Activated T-helper 9 cell treated with anti-CD3 and anti-CD28 coated beads, Interleukin-2, amount 50 U/mL, for 16 hours (primary cell): ENCODE data around the gene SLC9A7.

ENCODE experiments used
- DNase-seq: peaks from one replicate; pipeline ENCODE4 v3.0.0-alpha.2; 2020; ENCODE audit warnings: low read depth

SLC9A7 gene

DNA sequence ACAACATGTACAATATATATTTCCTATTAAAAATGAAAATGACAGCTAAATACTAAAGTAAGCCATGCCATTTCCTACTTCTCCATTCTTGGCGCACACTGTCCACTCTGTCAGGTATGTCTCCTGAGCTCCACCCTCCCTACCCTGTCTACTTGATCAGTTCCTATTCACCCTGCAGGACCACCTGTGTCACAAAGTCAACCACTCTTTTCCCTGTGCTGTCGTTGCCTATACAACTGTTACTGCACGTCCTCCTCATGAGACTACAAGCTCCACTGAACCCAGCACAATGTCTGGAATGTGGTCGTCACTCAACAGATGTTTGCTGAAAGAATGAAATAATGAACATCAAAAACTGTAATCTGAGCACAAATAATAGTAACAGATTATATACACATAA is 54.9 kb downstream of the SLC9A7 start:
- DNase-seq: no peak

DNA sequence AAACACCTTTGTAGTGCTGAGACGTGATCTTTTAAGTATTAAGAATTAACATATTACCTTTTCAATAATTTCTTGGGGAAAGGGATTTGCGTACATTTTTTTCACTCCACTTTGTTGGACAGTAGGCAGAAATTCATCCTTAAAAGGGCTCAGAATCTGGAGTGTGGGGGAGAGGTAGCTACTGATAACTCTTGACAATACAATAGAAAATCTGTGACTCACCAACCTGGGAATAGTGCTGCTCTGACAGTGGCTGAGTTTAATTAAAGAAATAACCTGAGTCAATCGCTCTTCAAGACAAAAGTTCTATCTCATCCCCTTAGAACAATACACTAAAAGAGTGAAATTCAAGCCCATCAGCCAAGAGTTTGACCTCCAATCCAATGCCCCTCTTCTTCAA is 60.2 kb downstream of the SLC9A7 start:
- no peak for DNase-seq

DNA sequence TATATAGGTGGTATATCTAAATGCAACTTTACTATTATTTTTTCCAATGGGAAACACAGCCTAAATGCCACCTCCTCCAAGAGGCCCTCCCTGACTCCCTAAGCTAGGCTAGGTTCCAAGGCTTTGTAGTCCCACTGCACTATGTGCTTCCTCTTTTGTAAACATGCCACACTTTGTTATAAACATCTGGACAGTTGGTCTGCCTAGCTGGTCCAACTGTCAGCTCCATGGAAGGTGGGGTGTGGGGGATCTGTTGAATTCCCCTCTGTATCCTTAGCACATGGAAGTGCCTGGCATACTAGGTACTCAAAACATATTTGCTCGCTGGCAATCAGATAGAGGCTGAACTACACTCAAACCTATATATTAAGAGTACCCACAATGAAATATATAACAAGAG is 63.4 kb downstream of the SLC9A7 start:
- no peak for DNase-seq

DNA sequence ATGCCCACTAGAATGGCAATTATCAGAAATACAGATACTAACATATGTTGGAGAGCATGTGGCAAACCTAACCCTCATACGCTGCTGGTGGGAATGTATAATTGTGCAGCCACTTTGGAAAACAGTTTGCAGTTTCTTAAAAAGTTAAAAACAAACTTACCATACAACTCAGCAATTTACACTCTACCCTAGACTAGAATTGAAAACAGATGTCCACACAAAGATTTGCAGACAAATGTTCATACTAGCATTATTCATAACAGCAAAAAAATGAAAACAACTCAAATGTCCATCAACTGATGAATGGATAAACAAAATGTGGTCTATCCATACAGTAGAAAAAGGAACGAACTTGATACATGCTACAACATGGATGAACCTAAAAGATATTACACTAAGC is 64.4 kb downstream of the SLC9A7 start:
- no peak for DNase-seq

DNA sequence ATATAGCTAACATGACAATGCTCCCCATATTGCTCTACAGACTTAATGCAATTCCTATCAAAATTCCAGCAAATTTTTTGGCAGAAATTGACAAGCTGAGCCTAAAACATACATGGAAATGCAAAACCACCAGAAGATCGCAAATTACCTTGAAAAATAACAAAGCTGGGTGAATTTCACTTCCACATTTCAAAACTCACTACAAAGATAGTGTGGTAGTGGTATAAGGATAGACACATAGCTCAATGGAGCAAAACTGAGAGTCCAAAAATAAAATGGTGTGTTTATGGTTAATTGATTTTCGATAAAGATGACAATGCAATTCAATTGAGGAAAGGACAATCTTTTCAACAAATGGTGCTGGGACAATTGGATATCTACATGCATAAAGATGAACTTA is 65.8 kb downstream of the SLC9A7 start:
- no peak for DNase-seq

DNA sequence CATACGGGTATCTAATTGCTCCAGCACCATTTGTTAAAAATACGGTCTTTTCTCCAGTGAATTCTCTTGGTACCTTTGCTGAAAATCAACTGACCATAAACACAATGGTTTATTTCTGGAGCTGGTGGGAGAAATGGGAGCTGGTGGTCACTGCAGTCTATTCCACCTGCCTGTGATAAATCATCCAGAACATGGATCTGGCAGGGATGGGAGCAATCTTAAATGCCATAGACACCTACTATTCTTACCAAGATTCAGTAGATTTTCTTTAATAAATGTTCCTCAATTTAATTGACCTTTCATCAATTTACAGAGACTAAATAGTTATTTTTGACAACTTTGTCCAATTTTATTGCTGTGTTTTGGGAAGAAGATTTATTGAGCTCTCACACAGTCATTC is 68.1 kb downstream of the SLC9A7 start:
- DNase-seq: no peak

DNA sequence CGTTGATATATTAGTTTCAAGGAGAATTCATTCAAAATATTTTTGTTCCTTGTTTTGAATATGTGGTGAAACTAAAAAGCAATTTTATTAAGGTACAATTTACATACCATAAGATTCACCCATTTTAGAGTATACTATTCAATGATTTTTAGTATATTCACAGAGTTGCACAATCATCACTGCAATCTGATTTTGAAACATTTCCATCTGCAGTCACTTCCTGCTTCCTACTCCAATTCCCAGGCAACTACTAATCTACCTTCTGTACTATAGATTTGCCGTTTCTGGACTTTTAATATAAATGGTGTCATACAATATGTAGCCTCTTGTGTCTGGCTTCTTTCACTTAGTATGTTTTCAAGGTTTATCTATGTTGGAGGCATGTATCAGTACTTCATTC is 71.3 kb downstream of the SLC9A7 start:
- no peak for DNase-seq

DNA sequence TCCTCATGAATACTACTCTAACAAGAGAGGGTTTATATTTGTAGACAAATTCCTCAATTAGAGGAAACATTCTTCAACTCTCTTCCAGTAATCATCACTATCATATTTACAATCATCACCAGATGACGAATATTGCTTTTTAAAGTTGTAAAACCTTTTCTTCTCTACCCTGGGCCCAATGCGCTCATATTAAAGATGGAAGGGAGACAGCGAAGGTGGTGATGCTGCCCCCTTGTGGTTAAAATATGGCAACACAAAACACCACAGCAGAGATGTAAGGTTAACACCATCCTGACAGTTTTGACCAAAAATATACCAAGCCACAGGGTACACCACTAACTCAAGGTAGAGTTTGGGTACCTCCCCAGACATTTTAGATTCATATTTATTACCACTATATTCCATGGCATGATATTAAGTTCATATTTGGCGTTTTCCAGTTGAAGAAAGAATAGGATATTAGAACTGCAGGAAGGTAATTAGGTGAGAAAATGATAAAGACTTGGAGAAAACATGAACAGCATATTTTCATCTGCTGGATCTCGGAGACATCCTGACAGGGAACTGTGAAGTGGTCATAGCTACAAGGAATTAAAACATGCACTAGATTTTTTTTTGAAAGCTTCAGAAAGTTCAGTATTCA is 72.8 kb downstream of the SLC9A7 start:
- peak; percentile 8 for DNase-seq

DNA sequence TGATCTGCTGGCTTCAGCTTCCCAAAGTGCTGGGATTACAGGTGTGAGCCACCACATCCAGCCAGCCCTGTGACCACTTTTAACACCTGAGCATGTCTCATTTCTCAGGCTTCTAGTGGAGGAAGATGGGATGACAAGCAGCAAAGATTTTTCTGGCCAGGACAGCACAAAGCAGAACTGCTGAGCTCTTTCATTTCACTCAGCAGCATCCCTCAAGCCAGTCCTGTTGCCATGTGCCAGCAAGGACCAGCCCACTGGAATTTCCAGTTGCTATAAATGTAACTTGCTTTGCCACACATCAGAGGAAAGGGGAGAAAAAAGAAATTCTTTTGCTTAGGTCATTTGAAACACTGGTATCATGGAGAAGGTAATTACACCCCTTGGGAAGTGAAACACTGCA is 75.9 kb downstream of the SLC9A7 start:
- DNase-seq: no peak

DNA sequence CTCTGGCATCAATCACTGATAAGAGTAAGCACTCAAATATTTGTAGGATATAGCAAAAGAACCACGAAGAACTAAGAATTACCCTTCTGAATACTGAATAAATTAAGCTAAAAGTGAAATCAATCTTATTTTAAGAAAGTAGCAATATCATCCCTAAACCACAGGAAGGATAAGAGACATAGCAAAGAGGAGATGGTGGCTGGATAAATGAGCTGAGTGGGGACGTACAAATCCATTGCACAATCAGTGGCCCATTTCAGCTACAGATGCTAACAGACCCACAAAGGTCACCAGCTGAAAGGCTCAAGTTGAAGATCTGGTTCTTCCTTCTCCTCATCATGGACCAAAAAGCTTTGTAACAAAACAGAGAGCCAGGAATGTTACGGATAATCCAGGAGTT is 77.1 kb downstream of the SLC9A7 start:
- DNase-seq: no peak

DNA sequence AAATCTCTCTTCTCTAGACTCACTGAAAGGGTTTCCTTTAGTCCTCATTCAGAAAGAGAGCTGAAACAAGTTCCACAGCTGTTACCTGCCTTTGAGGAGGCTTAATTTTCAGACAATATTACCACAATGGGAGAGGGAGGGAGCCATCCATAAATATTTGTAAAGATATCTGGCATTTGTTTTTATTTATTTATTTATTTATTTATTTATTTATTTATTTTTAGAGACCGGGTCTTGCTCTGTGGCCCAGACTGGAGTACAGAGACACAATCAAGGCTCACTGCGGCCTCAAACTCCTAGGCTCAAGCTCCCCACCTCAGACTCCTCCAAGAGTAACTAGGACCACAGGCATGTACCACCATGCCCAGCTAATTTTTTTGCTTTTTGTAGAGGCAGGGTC is 80.7 kb downstream of the SLC9A7 start:
- DNase-seq: no peak

DNA sequence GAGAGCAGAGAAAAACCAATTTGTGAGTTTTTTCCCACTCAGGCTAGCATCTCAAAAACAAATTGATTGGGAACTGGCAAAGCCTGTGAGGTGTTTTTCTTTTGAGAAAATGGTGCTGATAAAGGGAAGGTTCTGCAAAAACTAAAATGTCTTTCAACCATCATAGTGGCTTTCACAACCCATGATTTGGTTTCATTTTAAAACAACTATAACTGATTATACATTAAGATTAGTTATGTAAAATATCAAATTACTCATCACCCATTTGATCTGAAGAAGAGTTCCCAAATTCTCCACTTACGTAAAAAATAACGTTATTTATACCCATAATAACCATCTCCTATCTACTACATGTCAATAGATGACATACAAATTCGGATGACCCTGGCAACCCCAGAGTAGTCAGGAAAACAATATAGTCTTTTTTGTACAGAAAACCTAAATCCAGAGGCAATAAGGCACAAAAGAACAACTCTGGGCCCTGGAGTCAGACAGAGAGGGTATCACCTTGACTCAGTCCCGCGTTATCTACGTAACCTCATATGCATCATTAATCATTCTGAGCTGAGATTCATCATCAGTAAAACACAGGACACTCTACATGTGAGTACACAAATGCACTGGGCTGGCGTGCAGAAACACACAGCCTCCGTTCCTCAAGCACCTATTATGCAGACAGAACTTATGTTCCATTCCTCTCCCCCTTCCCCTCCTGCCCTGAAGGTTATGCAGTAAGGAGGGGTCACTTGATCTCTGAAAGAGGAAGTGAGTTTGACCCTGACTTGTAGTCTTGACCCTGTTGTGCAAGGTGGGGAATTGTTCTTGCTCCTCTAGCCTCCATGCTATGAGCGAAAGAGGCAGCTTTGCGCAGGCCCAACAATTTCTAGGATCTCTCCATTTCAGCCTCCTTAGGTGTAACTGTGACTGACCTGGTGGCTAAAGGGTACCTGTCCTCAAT is 82.2 kb downstream of the SLC9A7 start:
- no peak for DNase-seq

DNA sequence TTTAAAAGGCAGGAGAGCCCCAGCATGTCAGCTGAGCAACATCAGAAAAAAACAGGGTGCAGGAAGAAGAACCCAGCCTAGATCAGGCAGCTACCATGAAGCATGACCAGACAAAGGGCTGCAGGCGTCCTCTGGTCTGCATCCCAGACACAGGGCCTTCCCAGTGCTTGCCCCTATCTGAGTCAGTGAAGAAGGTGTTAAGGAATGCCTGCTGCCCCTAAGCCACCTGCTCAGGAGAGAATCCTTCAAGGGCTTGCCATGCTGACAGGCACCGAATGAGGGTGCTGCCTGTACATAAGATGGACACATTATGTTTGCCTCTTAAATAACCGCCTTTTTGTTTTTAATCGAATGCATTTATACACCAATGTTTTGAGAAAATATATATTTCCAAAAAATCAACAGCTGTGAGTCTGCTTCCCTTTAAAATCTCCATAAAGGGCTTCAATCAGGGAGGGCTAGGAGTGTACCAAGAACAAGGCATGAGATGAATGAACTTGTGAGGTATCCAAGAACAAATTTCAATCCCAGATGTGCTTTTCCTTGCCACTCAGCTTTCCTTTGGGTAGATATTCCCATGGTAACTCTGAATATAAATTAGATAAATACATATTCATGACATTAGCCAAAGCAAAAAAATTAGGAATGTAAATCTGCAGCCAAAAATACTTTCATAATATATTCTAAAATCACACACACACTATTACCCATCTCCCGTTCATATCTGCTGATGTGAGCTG is 85.1 kb downstream of the SLC9A7 start:
- DNase-seq: no peak

DNA sequence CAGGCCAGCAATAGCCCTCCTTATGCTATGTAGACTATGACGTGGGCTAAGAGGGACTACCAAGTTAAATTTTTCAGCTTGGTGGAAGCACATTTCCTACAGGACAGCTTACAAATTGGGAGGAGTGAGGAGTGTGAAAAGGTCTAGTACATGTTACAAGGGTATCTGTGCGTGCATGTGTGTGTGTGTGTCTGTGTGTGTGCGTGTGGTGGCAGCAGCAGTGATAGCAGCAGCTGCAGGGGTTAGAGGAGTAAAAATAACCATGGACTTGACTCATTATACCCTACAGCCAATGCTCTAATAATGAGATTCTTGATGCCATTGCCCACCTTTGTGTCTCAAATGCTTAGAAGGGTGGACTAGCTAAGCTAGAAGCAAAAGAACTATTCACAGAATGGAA is 88.6 kb downstream of the SLC9A7 start:
- no peak for DNase-seq

DNA sequence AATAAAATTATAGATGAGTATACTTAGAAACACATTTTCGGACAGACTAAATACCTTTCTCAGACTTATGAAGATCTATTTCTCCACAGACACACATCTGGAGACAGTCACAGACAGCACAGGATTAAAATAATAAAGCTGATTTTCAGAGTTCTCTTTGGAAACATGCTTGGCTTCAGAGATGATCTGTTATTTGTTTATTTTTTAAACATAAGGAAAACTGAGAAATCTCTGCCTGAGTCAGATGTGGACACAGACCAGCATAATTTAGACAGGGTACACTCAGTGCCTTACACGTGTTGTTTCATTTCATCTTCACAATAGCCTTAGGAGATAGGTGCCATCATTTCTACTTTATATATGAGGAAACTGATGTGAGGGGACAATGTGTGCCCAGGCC is 92.1 kb downstream of the SLC9A7 start:
- DNase-seq: no peak

DNA sequence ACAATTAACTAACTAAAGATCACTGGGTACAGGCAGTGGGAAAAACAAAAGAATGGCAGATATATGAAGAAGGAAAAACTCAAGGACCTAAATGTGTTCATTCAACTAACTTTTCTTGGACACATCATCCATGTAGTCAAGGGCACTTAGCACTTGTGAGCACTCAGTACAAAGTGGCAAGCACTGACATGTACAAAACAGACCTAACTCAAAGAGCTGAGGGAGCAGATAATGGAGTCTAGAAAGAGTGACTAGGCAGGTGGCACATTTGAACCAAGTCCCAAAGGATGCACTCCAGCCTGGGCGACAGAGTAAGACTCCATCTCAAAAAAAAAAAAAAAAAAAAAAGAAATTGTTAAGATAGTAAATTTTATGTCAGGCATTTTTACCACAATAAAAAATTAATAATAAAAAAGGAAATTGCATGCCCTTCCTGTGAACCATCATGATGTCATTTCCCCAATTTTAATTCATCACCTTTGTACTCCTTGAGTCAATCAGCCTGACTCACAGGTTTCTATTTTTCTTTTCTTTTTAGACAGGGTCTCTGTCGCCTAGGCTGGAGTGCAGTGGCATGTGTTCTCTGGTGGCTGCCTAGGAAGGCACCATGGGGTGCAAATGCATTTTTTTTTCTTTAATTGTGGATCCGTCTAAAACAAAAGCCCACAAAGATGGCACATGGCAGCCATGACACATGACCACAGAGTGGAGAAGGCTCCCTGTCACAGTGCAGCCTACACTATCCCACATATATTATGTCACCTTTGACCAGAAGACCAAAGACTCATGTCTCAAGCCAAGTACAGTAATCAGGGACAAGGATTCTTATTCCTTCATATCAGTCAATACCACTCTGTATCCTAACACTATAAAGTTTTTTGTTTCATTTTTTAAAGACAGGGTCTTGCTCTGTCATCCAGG is 93.4 kb downstream of the SLC9A7 start:
- no peak for DNase-seq

DNA sequence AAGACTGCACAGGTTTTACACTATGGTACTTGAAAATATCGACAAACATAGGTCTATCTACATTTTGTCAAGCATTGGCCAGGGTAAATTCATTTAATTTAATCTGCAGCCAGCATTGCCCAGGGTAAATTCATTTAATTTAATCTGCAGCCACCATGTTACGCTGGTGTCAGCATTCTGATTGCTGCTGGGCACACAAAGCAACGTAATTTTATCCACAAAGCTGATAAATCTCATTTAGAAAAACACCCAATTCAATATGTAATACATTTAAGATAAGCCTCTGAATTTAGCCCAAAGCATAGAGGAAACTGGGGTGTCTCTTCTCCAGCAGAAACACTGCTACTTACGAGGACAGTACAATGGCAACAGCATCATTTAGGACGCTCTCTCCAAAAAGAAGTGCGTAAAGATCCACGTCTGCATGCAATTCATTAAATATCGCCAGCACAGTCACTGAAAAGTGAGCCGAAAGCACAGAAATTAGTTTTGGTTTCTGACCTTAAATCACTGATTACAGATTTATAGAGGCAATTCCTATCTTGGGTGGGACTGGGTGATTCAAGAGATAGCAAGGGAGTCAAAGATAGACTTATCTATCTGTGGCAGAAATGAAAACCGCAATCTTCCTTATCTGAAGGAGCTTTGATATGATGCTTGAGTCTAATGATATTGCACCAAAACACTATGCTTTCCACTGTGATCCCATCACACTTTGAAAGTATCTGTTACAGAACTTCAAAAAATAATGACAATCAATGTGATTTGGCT is 96.5 kb downstream of the SLC9A7 start:
- no peak for DNase-seq

DNA sequence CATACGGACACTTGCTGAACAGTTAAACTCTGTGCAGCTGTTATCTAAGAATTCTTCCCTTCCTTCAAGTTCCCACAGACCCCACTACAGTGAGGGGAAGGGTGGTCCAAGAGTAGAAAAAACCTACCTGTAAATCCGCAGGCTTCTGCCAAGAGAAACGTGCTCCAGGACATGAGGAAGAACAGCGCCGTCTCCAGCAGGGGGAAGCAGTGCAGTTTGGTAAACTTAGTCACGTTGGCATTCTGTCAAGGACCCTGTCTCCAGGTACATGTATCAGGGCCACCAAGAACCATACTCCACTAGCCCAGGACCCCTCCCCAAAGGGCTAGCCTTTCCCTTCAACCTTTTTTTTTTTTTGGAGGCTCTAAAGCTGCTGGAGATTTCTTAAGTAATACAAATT is 105.4 kb downstream of the SLC9A7 start:
- DNase-seq: no peak

DNA sequence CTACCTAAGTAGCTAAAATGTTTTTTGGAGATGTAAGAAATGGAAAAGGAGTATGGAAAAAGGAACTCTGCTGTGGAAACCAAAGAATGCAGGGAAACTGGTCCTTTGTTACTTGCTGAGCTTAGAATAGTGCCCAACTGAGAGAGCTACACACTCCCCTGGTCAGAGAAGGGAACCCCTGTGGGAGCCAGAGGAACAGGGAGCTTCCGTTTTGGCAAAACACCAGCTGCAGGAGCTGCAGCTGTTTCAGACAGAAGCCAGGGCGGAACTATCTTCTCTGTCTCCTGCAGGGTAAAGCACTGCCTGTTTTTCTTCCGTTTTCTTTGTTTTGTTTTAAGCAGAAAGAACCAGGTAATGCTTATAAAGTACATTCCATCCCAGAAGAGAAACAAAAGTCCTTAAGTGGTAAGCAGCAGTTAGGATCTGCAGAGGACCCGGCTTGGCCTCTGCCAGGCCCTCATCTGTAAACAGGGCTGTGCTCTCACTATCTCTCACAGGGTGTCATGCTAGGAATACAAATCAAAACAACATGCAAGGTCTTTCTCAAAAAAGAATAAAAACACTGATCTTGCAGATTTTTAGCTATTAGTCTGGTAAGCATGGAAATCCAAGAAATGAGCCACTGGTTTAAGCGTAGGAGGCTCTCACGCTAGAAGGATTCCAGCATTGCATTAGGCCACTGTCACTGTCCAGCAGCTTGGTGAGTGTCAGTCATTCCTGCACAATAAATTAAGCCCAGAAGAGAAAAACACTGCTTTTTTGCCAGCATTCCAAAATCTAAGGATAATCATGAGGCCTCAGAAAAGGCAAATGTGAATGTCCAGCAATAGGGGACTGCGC is 109.3 kb downstream of the SLC9A7 start:
- DNase-seq: no peak

DNA sequence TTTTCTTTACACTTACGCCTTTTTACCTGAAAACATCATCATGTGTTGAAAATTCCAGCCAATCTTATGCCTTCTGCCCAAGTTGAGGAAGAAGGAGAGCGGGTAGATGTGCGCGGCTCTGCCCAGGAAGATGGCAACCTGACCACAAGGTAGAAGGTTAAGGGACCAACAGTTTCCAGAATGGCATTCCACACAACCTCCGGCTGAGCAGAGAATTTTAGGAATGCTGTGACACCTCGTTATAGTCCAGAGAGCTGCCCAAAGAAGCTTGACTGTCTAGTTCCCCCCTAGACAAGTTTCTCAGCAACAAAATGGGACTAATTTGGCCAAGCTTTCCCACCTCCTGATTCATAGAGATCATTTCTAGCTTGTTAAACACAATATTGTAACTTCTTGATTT is 110.3 kb downstream of the SLC9A7 start:
- no peak for DNase-seq
